ENCODE results near the gene IKZF2.
"Not testable (repeated sequence)": the region's sequence is repeated elsewhere in the genome, so short reads cannot be mapped to it uniquely, and the experiment has no call there.

Gene IKZF2

GRCh38 chr2:213032607-213033006 lies 118.8 kb downstream of the IKZF2 start:
- Histone ChIP-seq H3K4me3 (no peak overlapping the region), H3K27ac (no peak overlapping the region)
- no peak for TF ChIP-seq CTCF (IDR thresholded peaks at IDR 0.05)
- DNase-seq (ENCODE audit: low spot score), result no peak

GRCh38 chr2:213022987-213023386 lies 128.4 kb downstream of the IKZF2 start:
- no peak for DNase-seq (ENCODE audit: low spot score)
- no peak for TF ChIP-seq CTCF (IDR thresholded peaks at IDR 0.05)
- Histone ChIP-seq H3K27ac (no peak overlapping the region), H3K4me3 (no peak overlapping the region)

GRCh38 chr2:213021971-213022899 lies 129.2 kb downstream of the IKZF2 start:
- no peak for TF ChIP-seq CTCF (IDR thresholded peaks at IDR 0.05)
- no peak overlapping the region for H3K27ac ChIP-seq
- no peak overlapping the region for H3K4me3 ChIP-seq
- DNase-seq (ENCODE audit: low spot score), result no peak

- not testable (repeated sequence) for H3K27ac ChIP-seq; H3K4me3 ChIP-seq; DNase-seq (ENCODE audit: low spot score)
These were observed 130.5 kb downstream of the IKZF2 start for GRCh38 chr2:213020913-213021312.

- no peak for TF ChIP-seq CTCF (IDR thresholded peaks at IDR 0.05)
- Histone ChIP-seq H3K27ac (no peak overlapping the region), H3K4me3 (no peak overlapping the region)
- no peak for DNase-seq (ENCODE audit: low spot score)
These were observed 131.1 kb downstream of the IKZF2 start for GRCh38 chr2:213020268-213020667.

- H3K27ac ChIP-seq, result no peak overlapping the region
- DNase-seq (ENCODE audit: low spot score), result no peak
- no peak for TF ChIP-seq CTCF (IDR thresholded peaks at IDR 0.05)
- H3K4me3 ChIP-seq, result no peak overlapping the region
These were observed 132.0 kb downstream of the IKZF2 start for GRCh38 chr2:213019368-213019767.

GRCh38 chr2:213018340-213018901 lies 133.0 kb downstream of the IKZF2 start:
- no peak overlapping the region for H3K4me3 ChIP-seq
- DNase-seq (ENCODE audit: low spot score), result no peak
- no peak for TF ChIP-seq CTCF (IDR thresholded peaks at IDR 0.05)
- no peak overlapping the region for H3K27ac ChIP-seq
